H1 (cell line): ENCODE results near the gene ZBTB46. TPM values are rescaled to one million over a fixed set of nuclear protein-coding genes. Genes with fewer than 3 reads are reported as not detected.

ENCODE experiments used
- CTCF ChIA-PET: fragments of 300-600 bp; sonication (Branson Sonifier 250); formaldehyde crosslinking; loops from one replicate; lab custom pipeline; 2021; ENCODE audit not compliant: partially characterized antibody; lab: Charles Lee
- POLR2A ChIA-PET: fragments of 300-600 bp; sonication (Branson Sonifier 250); formaldehyde crosslinking; loops from one replicate; lab custom pipeline; 2021; ENCODE audit warnings: inconsistent platforms; ENCODE audit not compliant: partially characterized antibody; lab: Charles Lee
- DNase-seq, 2 experiments: peaks; one replicate each; pipeline versions ENCODE4 v3.0.0 to v3.0.0-alpha.2; 2010 to 2022; ENCODE audit warnings: low spot score in 2 of 2, low read depth in 1 of 2, mixed read lengths in 1 of 2
- FAIRE-seq: peaks from 2 replicates; lab custom pipeline; 2011; peaks lifted over from hg19 to GRCh38; lab: Jason Lieb, UNC
- H2AFZ ChIP-seq: 2 replicates; pipeline ENCODE4 v1.8.1; 2012; ENCODE audit warnings: low read length, inconsistent platforms
- H2AK5ac ChIP-seq: 2 replicates; pipeline ENCODE4 v1.6.1; 2013; ENCODE audit warnings: low read depth, low read length
- H2BK120ac ChIP-seq: replicated peaks from 2 replicates; pipeline ENCODE3; 2013; ENCODE audit warnings: low read depth, low read length, inconsistent platforms
- H2BK12ac ChIP-seq: 2 replicates; pipeline ENCODE4 v1.6.1; 2013; ENCODE audit warnings: low read depth, low read length
- H2BK15ac ChIP-seq: 2 replicates; pipeline ENCODE4 v1.6.1; 2013; ENCODE audit warnings: low read length
- H2BK20ac ChIP-seq: 2 replicates; pipeline ENCODE4 v1.6.1; 2013; ENCODE audit warnings: low read length
- H2BK5ac ChIP-seq: 2 replicates; pipeline ENCODE4 v1.6.1; 2013; ENCODE audit warnings: low read depth, low read length
- H3K14ac ChIP-seq: 2 replicates; pipeline ENCODE4 v1.6.1; 2013; ENCODE audit warnings: inconsistent platforms; ENCODE audit not compliant: insufficient read length
- H3K18ac ChIP-seq: 2 replicates; pipeline ENCODE4 v1.6.1; 2013; ENCODE audit warnings: low read length; ENCODE audit errors: extremely low read depth
- H3K23ac ChIP-seq: 2 replicates; pipeline ENCODE4 v1.6.1; 2013; ENCODE audit warnings: inconsistent platforms; ENCODE audit not compliant: insufficient read length
- H3K23me2 ChIP-seq: 2 replicates; pipeline ENCODE4 v1.6.1; 2013; ENCODE audit warnings: low read depth, low read length
- H3K27ac ChIP-seq: 2 replicates; pipeline ENCODE4 v1.6.1; 2011; ENCODE audit warnings: low read depth, low read length, inconsistent platforms
- H3K27me3 ChIP-seq, 4 experiments: replicated peaks in 1 of 4; 1 replicate in 1 of 4; 2 replicates in 3 of 4; pipeline versions ENCODE4 v1.6.1 to v1.8.1; 2011 to 2013; ENCODE audit warnings: low read length in 3 of 4, mild to moderate bottlenecking in 3 of 4, inconsistent platforms in 2 of 4, mixed read lengths in 2 of 4, moderate library complexity in 1 of 4; ENCODE audit not compliant: control insufficient read depth in 3 of 4, insufficient read depth in 3 of 4; ENCODE audit errors: extremely low read depth in 1 of 4
- H3K36me3 ChIP-seq, 4 experiments: 2 replicates each; pipeline versions ENCODE4 v1.6.1 to v1.8.1; 2011 to 2013; ENCODE audit warnings: mild to moderate bottlenecking in 4 of 4, low read length in 3 of 4, moderate library complexity in 2 of 4, control low read depth in 1 of 4, inconsistent platforms in 1 of 4; ENCODE audit not compliant: insufficient read depth in 4 of 4, control insufficient read depth in 2 of 4
- H3K4ac ChIP-seq: replicated peaks from 2 replicates; pipeline ENCODE3; 2013; ENCODE audit warnings: low read length, low read depth, mixed read lengths, inconsistent platforms; ENCODE audit not compliant: insufficient read length
- H3K4me1 ChIP-seq, 4 experiments: replicated peaks in 1 of 4; 1 replicate in 1 of 4; 2 replicates in 3 of 4; pipeline versions ENCODE4 v1.6.1 to v1.8.1; 2011 to 2013; ENCODE audit warnings: low read length in 3 of 4, inconsistent platforms in 2 of 4, mixed read lengths in 1 of 4; ENCODE audit not compliant: insufficient read depth in 4 of 4, control insufficient read depth in 3 of 4
- H3K4me2 ChIP-seq, 2 experiments: 2 replicates each; pipeline versions ENCODE4 v1.6.1 to v1.8.1; 2011 to 2013; ENCODE audit warnings: low read depth in 2 of 2, low read length in 2 of 2, control low read depth in 1 of 2, inconsistent platforms in 1 of 2, mild to moderate bottlenecking in 1 of 2; ENCODE audit not compliant: insufficient read depth in 1 of 2
- H3K4me3 ChIP-seq, 4 experiments: fragments of 200-600, 300-600 bp in 1 of 4; sonication (generic), shearing (Covaris generic), sonication (Bioruptor Twin) in 1 of 4; 2 replicates each; pipeline versions ENCODE4 v1.5.1 to v1.8.1; 2011 to 2016; ENCODE audit warnings: low read length in 4 of 4, low read depth in 3 of 4, control low read depth in 2 of 4, inconsistent platforms in 2 of 4, mild to moderate bottlenecking in 2 of 4, mixed read lengths in 1 of 4, moderate library complexity in 1 of 4; ENCODE audit not compliant: insufficient read depth in 2 of 4; ENCODE audit errors: extremely low read depth in 1 of 4
- H3K56ac ChIP-seq: replicated peaks from 2 replicates; pipeline ENCODE3; 2013; ENCODE audit warnings: low read depth, mild to moderate bottlenecking, mixed read lengths, low read length, inconsistent platforms; ENCODE audit not compliant: insufficient read length
- H3K79me1 ChIP-seq: 2 replicates; pipeline ENCODE4 v1.6.1; 2013; ENCODE audit warnings: low read depth, low read length, control low read depth
- H3K79me2 ChIP-seq, 2 experiments: 2 replicates each; pipeline versions ENCODE4 v1.6.1 to v1.8.1; 2012 to 2013; ENCODE audit warnings: low read length in 2 of 2, mild to moderate bottlenecking in 2 of 2, inconsistent platforms in 1 of 2; ENCODE audit not compliant: insufficient read depth in 2 of 2, control insufficient read depth in 1 of 2
- H3K9ac ChIP-seq, 4 experiments: replicated peaks in 1 of 4; 1 replicate in 1 of 4; 2 replicates in 3 of 4; pipeline versions ENCODE4 v1.6.1 to v1.8.1; 2011 to 2013; ENCODE audit warnings: low read depth in 3 of 4, low read length in 3 of 4, control low read depth in 2 of 4, mild to moderate bottlenecking in 2 of 4, moderate library complexity in 2 of 4, inconsistent platforms in 1 of 4; ENCODE audit errors: extremely low read depth in 1 of 4
- H3K9me3 ChIP-seq, 2 experiments: 2 replicates each; pipeline versions ENCODE4 v1.6.1 to v1.8.1; 2012 to 2013; ENCODE audit warnings: mild to moderate bottlenecking in 2 of 2, moderate library complexity in 2 of 2, control low read depth in 1 of 2, inconsistent platforms in 1 of 2, low read depth in 1 of 2, low read length in 1 of 2, mixed read lengths in 1 of 2; ENCODE audit not compliant: insufficient read depth in 2 of 2
- H4K20me1 ChIP-seq, 2 experiments: replicated peaks in 1 of 2; 2 replicates each; pipeline versions ENCODE3 to v1.8.1; 2011 to 2013; ENCODE audit warnings: inconsistent platforms in 2 of 2, low read length in 2 of 2, mild to moderate bottlenecking in 1 of 2; ENCODE audit not compliant: insufficient read depth in 2 of 2, control insufficient read depth in 1 of 2
- H4K5ac ChIP-seq: 2 replicates; pipeline ENCODE4 v1.6.1; 2013; ENCODE audit warnings: low read length, low read depth, mixed read lengths, inconsistent platforms; ENCODE audit not compliant: insufficient read length
- H4K8ac ChIP-seq: 2 replicates; pipeline ENCODE4 v1.8.0; 2013; ENCODE audit warnings: mild to moderate bottlenecking, moderate library complexity, low read length, inconsistent platforms; ENCODE audit not compliant: insufficient read depth; ENCODE audit errors: extremely low read depth
- H4K91ac ChIP-seq: replicated peaks from 2 replicates; pipeline ENCODE3; 2013; ENCODE audit warnings: low read length, mixed read lengths, inconsistent platforms; ENCODE audit not compliant: insufficient read length
- CHD1 ChIP-seq: IDR thresholded peaks from 2 replicates; pipeline ENCODE4 v1.6.1; 2012; ENCODE audit warnings: low read depth, low read length, improper control_type of control experiment
- YY1 ChIP-seq: IDR thresholded peaks from 2 replicates; pipeline ENCODE4 v1.6.1; 2011; ENCODE audit warnings: low read depth, mild to moderate bottlenecking, low read length
- WGBS, 2 experiments: shearing (Covaris generic) in 1 of 2; methylation state at CpG; one replicate each; pipeline versions ENCODE4 v1.1.6 to v1.1.7; 2013 to 2015; ENCODE audit warnings: low lambda C conversion rate in 2 of 2, mixed read lengths in 2 of 2, inconsistent platforms in 1 of 2, low coverage in 1 of 2, missing lambda C conversion rate in 1 of 2; ENCODE audit not compliant: insufficient replicate concordance in 2 of 2, insufficient coverage in 1 of 2, insufficient read length in 1 of 2; ENCODE audit errors: extremely low coverage in 1 of 2, missing lambda C conversion rate in 1 of 2; 5-methylcytosine and 5-hydroxymethylcytosine counted together
- polyA plus RNA-seq, 7 experiments: library from polyadenylated mRNA; depleted of rRNA in 3 of 7; stranded (reverse) in 5 of 7; unstranded in 2 of 7; fragments of >200 nt in 5 of 7; fragments of 200-250 nt in 2 of 7; gene quantifications; 1 replicate in 5 of 7; 2 replicates in 1 of 7; 4 replicates in 1 of 7; pipeline versions ENCODE4 v1.2.1 to v1.2.3, GENCODE V29; 2011 to 2013; ENCODE audit warnings: missing spikeins in 2 of 7, mixed read lengths in 2 of 7
- total RNA-seq: library from RNA; stranded (reverse); fragmentation: NEBNext Ultra II Directional; extraction: Animal tissue kit (Norgen Biotek cat#: 25700); gene quantifications from 2 replicates; pipeline ENCODE4 v1.2.1, GENCODE V29; 2021

The ZBTB46 gene
- total and polyA plus RNA-seq, 2 of the 8 experiments (the other 6 are each of a cell fraction or from before 2014, with no cell fraction given) = 6.4 to 22.4 TPM

DNA sequence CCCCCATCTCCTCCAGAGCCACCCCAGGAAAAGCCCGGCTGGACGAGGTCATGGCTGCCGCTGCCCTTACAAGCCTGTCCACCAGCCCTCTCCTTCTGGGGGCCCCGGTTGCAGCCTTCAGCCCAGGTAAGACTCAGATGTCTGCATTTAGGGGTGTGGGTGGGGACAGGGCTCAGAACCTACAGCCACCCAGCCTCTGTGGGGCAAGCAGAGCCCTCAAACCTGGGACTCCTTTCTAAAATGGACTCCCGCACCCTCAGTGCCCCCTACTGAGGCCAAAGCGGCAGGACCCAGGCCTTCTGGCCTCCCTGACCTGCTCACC is 89.7 kb downstream of the ZBTB46 start:
- H3K36me3 ChIP-seq = peaks cover 0 to 10% (median 6%) of the 10 kb centered on the region in 4 experiments; a peak in 3 of 8 replicates
- peak overlapping the region; percentile 78 for H2BK5ac ChIP-seq
- H2BK12ac ChIP-seq = no peak overlapping the region
- DNase-seq (no peak), FAIRE-seq (no peak)
- POLR2A ChIA-PET = interaction anchor here (1.0 to 2.6 kb wide), 8 partner anchors 9 to 219 kb away, joined by 3 to 23 read pairs (median 6); partner anchors contain the start of genes ARFRP1, RTEL1, TPD52L2 and ZGPAT
- H3K27ac ChIP-seq = no peak overlapping the region
- no peaks in the 10 kb centered on the region for H3K9me3 ChIP-seq
- no peak overlapping the region for H3K56ac ChIP-seq
- no peak overlapping the region for H2AK5ac ChIP-seq
- H2BK20ac ChIP-seq = no peak overlapping the region
- peak overlapping the region in 2 of 4 experiments; percentile 49 to 83; a peak in 3 of 8 replicates for H3K4me3 ChIP-seq
- H3K4me2 ChIP-seq = peak overlapping the region; percentile 70 to 75
- H3K23me2 ChIP-seq = peaks cover 13% of the 10 kb centered on the region; the same call in 1 of the 2 replicates
- no peak overlapping the region for H2BK120ac ChIP-seq
- no peak overlapping the region for H3K4ac ChIP-seq
- H3K14ac ChIP-seq = no peak overlapping the region
- no peak overlapping the region for H3K23ac ChIP-seq
- H3K79me2 ChIP-seq = no peaks in the 10 kb centered on the region
- peak overlapping the region; percentile 46; the same call in 1 of the 2 replicates for H2BK15ac ChIP-seq
- H3K9ac ChIP-seq = no peak overlapping the region; a peak in 1 of 7 replicates
- peaks cover 0 to 12% (median 8%) of the 10 kb centered on the region in 4 experiments; a peak in 4 of 7 replicates for H3K27me3 ChIP-seq
- H4K8ac ChIP-seq = no peak overlapping the region
- H3K18ac ChIP-seq = peak overlapping the region; percentile 60
- H4K20me1 ChIP-seq = peaks cover 0 to 10% of the 10 kb centered on the region in 2 experiments
- H4K91ac ChIP-seq = no peak overlapping the region
- no peaks in the 10 kb centered on the region for H3K79me1 ChIP-seq
- no peak for TF ChIP-seq CHD1
- TF ChIP-seq YY1 = peak; percentile 86
- H4K5ac ChIP-seq = no peak overlapping the region
- 52% methylated on average over 6 of the region's 6 CpGs; no CpG with 5 or more reads in 1 of the 2 experiments for WGBS, 2 experiments
- CTCF ChIA-PET = interaction anchor here (0.6 to 2.2 kb wide), 11 partner anchors 14 to 264 kb away, joined by 3 to 18 read pairs (median 4); partner anchors contain the start of gene TPD52L2
- peaks cover 0 to 20% (median 11%) of the 10 kb centered on the region in 4 experiments; a peak in 6 of 7 replicates for H3K4me1 ChIP-seq
- no peak overlapping the region for H2AFZ ChIP-seq
